Measurements from ENCODE around the gene C22orf39. TPM values are rescaled to one million over a fixed set of nuclear protein-coding genes. Genes with fewer than 3 reads are reported as not detected.

Gene C22orf39, protein sequence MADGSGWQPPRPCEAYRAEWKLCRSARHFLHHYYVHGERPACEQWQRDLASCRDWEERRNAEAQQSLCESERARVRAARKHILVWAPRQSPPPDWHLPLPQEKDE
- total RNA-seq, result 10 to 100 TPM; 21.7 to 23.6 TPM

DNA sequence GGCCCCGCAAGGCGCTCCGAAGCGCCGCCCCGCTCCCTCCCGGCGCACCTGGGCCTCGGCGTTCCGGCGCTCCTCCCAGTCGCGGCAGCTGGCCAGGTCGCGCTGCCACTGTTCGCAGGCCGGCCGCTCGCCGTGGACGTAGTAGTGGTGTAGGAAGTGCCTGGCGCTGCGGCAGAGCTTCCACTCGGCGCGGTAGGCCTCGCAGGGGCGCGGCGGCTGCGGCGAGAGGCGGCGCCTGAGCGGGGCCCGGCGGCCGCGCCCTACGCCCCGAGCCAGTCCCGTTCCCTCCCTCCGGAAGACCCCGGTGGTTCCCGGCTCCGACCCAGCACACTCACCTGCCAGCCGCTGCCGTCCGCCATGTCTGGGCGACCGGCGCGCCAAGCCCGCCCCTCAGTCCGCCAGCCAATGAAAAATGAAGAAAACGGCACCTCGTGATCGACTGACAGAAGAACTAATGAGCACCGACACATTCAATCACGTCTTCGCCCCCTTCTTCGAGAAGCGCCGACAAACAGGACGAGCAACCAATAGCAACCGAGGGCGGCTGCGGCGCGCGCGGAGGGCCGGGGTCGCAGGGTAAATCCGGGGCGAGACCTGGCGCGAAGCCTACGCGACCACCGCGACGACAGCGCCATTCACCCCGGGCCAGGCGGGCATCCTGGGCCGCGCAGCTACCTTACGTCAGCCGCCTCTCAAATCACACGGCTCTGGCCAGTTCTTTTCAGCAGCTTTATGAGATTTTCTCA lies at the start of gene C22orf39:
Gene C22orf39, minus strand, starts transcription at position 382 of the 746 bp plus-strand sequence. Its CDS starts 23 bp downstream, at position 359.
- H3K4me1 Mint-ChIP-seq, result peaks cover 34% of the 10 kb centered on the region
- H3K9me3 Mint-ChIP-seq, result no peaks in the 10 kb centered on the region
- H3K36me3 Mint-ChIP-seq, result peaks cover 17% of the 10 kb centered on the region
- no peaks in the 10 kb centered on the region for H3K27me3 Mint-ChIP-seq
- DNase-seq, result peak; percentile 87
- H3K27ac Mint-ChIP-seq, result peak within 1 kb of the TSS; percentile 90
- H3K4me3 Mint-ChIP-seq, result peak within 1 kb of the TSS; percentile 89

DNA sequence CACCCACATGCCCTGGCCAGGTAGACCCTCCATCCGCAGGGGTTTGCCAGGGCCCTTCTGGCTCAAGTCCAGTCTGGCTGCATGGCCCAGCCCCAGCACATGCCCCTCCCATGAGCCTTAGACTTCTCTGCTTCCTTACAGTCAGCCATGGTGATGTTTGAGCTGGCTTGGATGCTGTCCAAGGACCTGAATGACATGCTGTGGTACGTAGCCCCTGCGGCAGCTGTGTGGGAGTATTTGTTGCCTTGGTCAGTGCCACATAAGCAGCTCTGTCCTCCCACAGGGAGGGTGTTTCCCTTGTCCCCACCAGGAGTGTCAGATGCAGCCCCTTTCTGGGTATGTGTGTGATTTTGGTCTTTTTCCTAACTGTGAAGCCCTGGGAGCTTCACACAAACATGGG lies 49.7 kb upstream of the C22orf39 start:
- no peak for DNase-seq
- Mint-ChIP-seq H3K4me3 (no peak overlapping the region), H3K27ac (no peak overlapping the region), H3K36me3 (peaks cover 41% of the 10 kb centered on the region), H3K9me3 (no peaks in the 10 kb centered on the region), H3K4me1 (peaks cover 5% of the 10 kb centered on the region), H3K27me3 (no peaks in the 10 kb centered on the region)

DNA sequence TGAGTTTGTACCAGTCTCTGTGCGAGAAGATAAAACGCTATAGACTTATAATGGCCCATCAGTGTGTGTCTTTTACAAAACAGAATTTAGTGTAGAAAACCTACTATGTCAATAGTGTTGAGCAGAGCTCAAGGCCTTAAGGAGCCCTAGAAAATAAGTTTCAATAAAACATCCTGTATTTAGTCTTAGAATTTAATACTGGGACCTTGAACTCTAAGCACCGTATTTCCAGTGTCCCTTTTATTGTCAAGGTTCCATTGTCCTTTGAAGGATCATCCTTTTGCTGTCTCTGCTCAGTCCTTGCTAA lies 48.8 kb upstream of the C22orf39 start:
- Mint-ChIP-seq H3K27me3 (no peaks in the 10 kb centered on the region), H3K9me3 (no peaks in the 10 kb centered on the region), H3K4me1 (peaks cover 12% of the 10 kb centered on the region), H3K4me3 (no peak overlapping the region), H3K27ac (no peak overlapping the region), H3K36me3 (peaks cover 46% of the 10 kb centered on the region)
- DNase-seq, result no peak

DNA sequence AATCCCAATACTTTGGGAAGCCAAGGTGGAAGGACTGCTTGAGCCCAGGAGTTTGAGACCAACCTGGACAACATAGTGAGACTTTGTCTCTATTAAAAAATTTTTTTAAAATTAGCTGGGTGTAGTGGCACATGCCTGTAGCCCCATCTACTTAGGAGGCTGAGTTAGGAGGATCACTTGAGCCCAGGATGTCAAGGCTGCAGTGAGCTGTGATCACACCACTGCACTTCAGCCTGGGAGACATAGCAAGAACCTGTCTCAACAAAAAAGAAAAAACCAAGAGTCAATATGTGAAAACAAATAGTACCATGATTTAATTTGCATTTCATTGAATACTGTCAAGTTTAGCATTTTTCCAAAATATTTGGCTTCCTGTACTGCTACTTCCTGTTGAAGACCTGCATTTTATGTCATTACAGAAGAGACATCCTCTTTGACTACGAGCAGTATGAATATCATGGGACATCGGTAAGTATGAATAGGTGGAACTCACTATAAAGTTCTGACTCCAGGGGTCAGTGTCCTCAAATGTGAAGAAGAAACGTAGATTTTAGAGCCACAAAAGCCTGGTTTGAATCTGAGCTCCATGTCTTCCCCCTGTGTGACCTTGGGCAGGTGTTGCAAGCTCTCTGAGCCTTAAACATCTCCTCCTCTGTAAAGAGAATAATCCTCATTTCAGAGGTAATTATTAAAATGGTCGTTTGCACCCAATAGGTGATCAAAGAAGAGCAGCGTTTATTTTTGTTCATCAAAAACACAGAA lies 48.2 kb upstream of the C22orf39 start:
- Mint-ChIP-seq H3K4me3 (no peak overlapping the region), H3K4me1 (peaks cover 12% of the 10 kb centered on the region), H3K36me3 (peaks cover 45% of the 10 kb centered on the region), H3K9me3 (no peaks in the 10 kb centered on the region), H3K27ac (no peak overlapping the region), H3K27me3 (no peaks in the 10 kb centered on the region)
- DNase-seq, result no peak

DNA sequence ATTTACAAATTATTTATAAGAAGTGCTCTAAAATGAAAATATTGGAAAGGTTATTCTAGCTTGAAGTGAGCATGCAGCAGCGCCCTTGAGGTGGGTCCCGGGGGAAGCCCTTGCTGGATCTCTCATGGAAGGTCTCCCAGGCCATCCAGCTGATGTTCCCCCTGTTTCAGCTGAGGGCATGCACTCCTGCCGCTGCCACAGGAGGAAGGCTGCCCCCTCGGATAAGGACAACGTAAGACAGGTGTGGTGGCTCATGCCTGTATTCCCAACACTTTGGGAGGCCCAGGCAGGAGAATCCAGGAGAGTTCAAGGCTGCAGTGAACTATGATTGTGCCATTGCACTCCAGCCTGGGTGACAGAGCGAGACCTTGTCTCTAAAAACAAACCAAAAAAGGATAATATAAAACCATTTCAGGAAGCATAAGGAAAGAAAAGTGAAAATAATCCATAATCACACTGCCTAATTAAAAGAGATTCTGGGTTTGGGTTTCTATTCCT lies 47.2 kb upstream of the C22orf39 start:
- no peak for DNase-seq
- Mint-ChIP-seq H3K9me3 (no peaks in the 10 kb centered on the region), H3K4me3 (no peak overlapping the region), H3K4me1 (peaks cover 12% of the 10 kb centered on the region), H3K27ac (no peak overlapping the region), H3K27me3 (no peaks in the 10 kb centered on the region), H3K36me3 (peaks cover 47% of the 10 kb centered on the region)

DNA sequence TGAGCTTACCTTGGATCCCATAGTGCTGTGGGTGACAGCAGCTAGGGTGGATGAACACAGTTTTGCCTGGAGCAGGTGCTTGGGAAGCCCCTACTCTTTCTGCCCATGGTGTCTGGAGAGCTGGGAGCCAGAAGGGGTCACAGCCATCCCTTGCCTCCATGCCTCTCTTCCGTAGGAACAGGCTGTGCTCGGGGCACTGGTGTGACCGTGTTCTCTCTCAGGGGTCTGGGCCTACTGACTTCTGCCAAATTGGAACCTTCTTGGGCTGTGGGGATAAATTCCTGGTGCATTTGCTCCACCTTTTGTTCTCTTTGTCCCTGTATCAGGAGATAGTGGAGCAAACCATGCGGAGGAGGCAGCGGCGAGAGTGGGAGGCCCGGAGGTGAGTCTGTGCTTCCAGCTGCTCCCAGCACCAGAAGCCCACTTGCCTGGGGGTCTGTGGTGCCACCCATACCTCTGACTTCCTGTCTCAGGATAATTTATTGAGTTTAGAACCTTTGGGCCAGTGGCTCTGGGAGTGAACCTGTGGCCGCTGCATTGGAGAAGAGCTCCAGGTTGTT lies 46.6 kb upstream of the C22orf39 start:
- DNase-seq, result no peak
- Mint-ChIP-seq H3K4me1 (peaks cover 12% of the 10 kb centered on the region), H3K4me3 (no peak overlapping the region), H3K27ac (no peak overlapping the region), H3K27me3 (no peaks in the 10 kb centered on the region), H3K9me3 (no peaks in the 10 kb centered on the region), H3K36me3 (peaks cover 49% of the 10 kb centered on the region)

DNA sequence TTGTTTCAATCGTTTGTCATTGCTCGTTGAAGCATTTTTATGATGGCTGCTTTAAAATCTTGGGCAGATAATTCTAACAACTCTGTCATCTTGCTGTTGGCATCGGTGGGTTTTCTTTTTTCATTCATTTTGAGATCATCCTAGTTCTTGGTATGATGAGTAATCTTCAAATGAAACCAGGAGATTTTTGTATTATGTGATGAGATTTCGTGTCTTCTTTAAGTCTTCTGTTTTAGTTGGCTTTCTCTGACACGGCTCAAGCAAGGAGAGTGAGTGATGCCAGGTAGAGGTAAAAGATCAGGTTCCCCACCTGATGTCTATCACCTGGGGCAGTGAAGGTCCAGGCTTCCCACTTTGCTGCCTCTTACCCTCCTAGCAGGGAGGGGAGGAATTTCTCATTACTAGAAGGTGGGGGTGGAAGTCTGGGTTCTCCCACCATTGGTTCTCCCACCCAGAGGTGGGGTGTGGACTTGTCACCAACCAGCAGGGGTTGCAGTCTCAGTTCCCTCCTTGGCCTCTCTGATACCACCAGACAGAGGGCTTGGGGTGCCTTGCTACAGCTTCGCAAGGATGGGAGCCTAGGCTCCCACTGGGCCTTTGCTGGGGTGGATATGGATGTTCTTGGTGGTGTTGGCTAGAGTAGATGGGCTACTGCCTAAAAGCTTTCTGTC lies 45.1 kb upstream of the C22orf39 start:
- no peak for DNase-seq
- H3K36me3 Mint-ChIP-seq, result peaks cover 54% of the 10 kb centered on the region
- no peaks in the 10 kb centered on the region for H3K9me3 Mint-ChIP-seq
- H3K27me3 Mint-ChIP-seq, result no peaks in the 10 kb centered on the region
- peak overlapping the region; percentile 37 for H3K27ac Mint-ChIP-seq
- no peak overlapping the region for H3K4me3 Mint-ChIP-seq
- H3K4me1 Mint-ChIP-seq, result peaks cover 12% of the 10 kb centered on the region

DNA sequence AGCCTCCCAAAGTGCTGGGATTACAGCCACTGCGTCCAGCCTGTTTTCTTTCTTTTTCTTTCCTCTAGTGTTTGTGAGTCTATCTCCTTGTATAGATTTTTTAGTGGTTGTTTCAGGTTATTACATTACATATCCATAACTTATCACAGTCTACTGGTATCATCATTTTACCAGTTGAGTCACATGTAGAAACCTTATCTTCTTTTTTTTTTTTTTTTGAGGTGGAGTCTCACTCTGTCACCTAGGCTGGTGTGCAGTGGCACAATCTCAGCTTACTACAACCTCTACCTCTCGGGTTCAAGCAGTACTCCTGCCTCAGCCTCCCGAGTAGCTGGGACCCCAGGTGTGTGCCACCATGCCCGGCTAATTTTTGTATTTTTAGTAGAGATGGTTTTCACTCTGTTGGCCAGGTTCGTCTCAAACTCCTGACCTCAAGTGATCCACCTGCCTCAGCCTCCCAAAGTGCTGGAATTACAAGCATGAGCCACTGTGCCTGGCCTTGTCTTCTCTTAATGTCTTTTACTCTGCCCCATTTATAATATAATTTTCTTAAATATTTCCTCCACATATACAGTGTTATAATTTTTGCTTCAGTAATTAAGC lies 43.2 kb upstream of the C22orf39 start:
- H3K36me3 Mint-ChIP-seq, result peaks cover 49% of the 10 kb centered on the region
- no peak overlapping the region for H3K4me3 Mint-ChIP-seq
- no peak overlapping the region for H3K27ac Mint-ChIP-seq
- no peaks in the 10 kb centered on the region for H3K9me3 Mint-ChIP-seq
- H3K27me3 Mint-ChIP-seq, result no peaks in the 10 kb centered on the region
- peaks cover 12% of the 10 kb centered on the region for H3K4me1 Mint-ChIP-seq
- no peak for DNase-seq

DNA sequence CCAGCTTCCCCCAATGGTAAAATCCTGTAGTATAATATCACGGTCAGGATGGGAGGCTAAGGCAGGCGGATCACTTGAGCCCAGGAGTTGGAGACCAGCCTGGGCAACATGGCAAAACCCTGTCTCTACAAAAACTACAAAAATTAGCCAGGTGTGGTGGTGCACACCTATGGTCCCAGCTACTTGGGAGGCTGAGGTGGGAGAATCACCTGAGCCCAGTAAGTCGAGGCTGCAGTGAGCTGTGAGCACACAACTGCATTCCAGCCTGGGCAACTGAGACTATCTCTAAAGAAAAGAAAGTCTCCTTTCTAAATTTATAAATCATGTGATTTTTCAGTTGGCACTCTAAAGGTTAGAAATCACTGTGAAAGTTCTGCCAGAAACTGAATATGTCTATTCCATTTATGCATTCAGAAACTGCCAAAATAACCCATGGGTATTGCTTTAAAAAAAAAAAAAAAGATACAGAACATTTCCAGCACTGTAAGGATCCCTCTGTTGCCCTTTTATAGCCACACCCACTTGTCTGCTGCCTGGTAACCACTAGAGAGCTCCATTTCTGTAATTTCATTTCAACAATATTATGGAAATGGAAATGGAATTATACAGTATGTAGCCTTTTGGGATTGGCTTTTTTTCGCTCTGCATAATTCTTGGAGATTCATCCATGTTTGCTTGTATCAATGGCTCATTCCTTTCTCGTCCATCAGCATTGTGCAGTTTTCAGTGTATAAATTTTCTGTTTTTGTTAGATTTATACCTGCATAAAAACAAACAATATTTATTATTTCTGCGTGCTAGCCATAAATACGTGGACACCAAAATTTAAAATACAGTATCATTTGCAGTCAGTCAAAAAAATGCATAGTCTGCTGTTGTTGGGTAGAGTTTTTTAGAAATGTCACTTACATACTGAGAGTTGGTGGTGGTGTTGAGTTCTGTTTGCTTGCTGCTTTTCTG lies 41.7 kb upstream of the C22orf39 start:
- Mint-ChIP-seq H3K36me3 (peaks cover 52% of the 10 kb centered on the region), H3K4me1 (peaks cover 12% of the 10 kb centered on the region), H3K27me3 (no peaks in the 10 kb centered on the region), H3K9me3 (no peaks in the 10 kb centered on the region), H3K4me3 (no peak overlapping the region), H3K27ac (no peak overlapping the region)
- DNase-seq, result no peak

DNA sequence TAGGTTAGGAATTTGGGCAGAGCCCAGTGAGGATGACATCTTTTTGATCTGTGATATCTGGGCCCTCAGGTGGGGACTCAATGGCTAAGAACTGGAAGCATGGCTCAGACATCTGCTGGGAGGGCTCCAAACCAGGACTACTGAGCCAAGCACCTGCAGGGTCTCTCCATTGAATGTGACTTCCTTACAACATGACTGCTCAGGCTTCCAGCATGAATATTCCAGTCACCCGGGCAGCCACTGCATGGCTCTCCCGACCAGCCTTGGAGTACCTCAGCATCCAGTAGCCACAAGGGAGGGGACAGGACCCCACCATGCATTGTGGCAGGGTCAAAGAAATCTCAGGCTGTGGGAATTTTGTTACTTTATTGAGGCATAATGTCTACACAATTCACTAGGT lies 40.8 kb upstream of the C22orf39 start:
- DNase-seq, result no peak
- Mint-ChIP-seq H3K4me1 (peaks cover 12% of the 10 kb centered on the region), H3K36me3 (peaks cover 53% of the 10 kb centered on the region), H3K27me3 (no peaks in the 10 kb centered on the region), H3K9me3 (no peaks in the 10 kb centered on the region), H3K27ac (no peak overlapping the region), H3K4me3 (no peak overlapping the region)

DNA sequence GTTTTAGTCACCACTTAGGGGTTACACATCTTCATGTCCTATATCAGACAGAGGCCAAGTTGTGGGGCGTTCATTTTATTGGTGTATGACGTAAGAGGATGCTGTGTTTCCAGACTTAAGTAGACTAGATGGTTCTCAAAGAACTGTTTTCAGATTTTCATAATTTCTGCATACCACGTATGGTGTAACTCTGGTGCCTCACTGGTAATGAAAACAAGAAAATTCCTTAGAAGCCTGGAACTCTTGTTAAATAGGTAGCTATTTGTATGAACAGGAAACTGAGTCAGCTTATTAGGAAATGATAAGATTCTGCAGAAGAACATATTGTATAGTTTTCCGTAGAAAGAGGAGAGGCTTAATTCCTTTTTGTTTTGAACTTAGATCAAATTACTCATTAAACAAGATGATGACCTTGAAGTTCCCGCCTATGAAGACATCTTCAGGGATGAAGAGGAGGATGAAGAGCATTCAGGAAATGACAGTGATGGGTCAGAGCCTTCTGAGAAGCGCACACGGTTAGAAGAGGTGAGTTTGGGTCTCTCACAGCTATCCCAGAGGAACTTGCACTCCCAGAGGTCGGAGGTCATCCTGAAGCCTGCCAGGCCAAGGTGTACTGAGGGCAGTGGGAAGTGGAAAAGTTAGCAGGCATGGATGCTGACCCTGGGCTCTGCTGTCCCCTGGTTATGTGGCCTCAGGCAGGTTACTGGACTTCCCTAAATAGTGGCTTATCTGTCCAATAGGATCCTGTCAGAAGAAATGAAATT lies 36.2 kb upstream of the C22orf39 start:
- H3K27ac Mint-ChIP-seq, result no peak overlapping the region
- H3K27me3 Mint-ChIP-seq, result no peaks in the 10 kb centered on the region
- peaks cover 45% of the 10 kb centered on the region for H3K36me3 Mint-ChIP-seq
- H3K9me3 Mint-ChIP-seq, result no peaks in the 10 kb centered on the region
- DNase-seq, result no peak
- peaks cover 7% of the 10 kb centered on the region for H3K4me1 Mint-ChIP-seq
- H3K4me3 Mint-ChIP-seq, result no peak overlapping the region

DNA sequence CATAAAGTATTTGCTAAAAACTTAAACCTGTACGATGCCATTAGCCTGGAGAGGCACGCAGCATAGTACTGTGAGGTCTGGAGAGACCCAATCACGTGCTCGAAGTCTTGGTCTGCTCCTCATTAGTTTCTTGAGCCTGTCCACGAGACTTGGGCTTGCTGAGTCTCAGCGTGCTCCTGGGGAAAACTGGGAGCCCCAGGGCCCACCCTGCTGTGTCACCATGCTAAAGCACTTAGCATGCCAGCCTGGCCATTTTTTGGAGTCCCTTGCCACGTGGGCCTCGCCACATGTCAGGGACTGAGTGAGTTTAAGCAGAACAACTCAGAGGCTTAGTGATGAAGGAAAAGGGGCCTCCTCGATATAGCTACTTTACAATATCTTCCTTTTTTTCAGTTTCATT lies 34.8 kb upstream of the C22orf39 start:
- H3K36me3 Mint-ChIP-seq, result peaks cover 38% of the 10 kb centered on the region
- H3K27me3 Mint-ChIP-seq, result no peaks in the 10 kb centered on the region
- DNase-seq, result no peak
- H3K9me3 Mint-ChIP-seq, result no peaks in the 10 kb centered on the region
- no peak overlapping the region for H3K4me3 Mint-ChIP-seq
- peaks cover 11% of the 10 kb centered on the region for H3K4me1 Mint-ChIP-seq
- no peak overlapping the region for H3K27ac Mint-ChIP-seq

DNA sequence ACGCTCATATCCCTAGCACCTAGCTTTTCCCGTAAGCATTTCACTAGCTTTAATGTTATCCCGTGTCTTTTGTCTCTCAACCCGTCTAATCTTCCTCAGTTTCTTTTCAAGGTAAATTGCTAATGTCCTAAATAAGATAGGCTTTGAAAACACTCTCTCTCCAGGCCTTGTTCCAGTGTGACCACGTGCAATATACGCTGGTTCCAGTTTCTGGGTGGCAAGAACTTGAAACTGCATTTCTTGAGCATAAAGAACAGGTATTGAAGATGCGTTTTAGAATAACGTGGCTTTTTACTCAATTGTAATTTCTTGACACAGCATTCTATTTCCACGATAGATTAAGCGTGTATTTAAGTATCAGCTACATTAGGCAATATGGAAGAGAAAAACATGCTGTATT lies 33.3 kb upstream of the C22orf39 start:
- Mint-ChIP-seq H3K4me1 (peaks cover 21% of the 10 kb centered on the region), H3K9me3 (no peaks in the 10 kb centered on the region), H3K27ac (peak overlapping the region; percentile 99), H3K36me3 (peaks cover 33% of the 10 kb centered on the region), H3K27me3 (no peaks in the 10 kb centered on the region), H3K4me3 (peak overlapping the region; percentile 99)
- DNase-seq, result no peak

All from activated naive CD8-positive, alpha-beta T cell treated with anti-CD3 and anti-CD28 coated beads for 36 hours (primary cell).